Hindlimb muscle (tissue), 1 donor: ENCODE measurements around the gene GAA. TPM values are rescaled to one million over a fixed set of nuclear protein-coding genes. Genes with fewer than 3 reads are reported as not detected.

Source experiments
- DNase-seq: peaks from one replicate; pipeline ENCODE4 v3.0.0-alpha.2; 2013
- polyA plus RNA-seq: library from polyadenylated mRNA; unstranded; fragments of 120-200 nt; gene quantifications from one replicate; pipeline ENCODE4 v1.2.1, GENCODE V29; 2013; ENCODE audit not compliant: insufficient read length

The GAA gene
- polyA plus RNA-seq, 1 donor: 38.6 TPM

GRCh38 chr17:80118601-80119270, 17.4 kb downstream of the GAA start:
- DNase-seq: no peak

GRCh38 chr17:80119271-80119791, 17.9 kb downstream of the GAA start:
- no peak for DNase-seq

DNA sequence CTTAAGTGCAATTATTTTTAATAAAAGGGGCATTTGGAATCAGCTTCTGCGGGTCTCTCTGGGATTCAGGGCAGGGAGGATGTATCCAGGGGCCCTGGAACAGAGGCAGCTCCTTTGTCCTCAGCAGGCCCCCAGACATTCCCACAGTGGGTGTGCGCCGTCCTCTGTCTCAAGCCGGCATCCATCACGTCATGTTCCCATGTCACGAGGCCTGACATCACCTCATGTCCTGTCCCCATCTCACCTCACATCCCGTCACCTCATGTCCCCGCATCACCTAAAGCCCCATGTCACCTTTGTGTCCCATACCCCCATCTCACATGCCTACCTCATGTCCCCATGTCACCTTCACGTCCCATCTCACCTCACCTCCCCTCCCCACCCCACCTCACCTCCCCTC, 18.5 kb downstream of the GAA start:
- no peak for DNase-seq

GRCh38 chr17:80122026-80122575, 20.7 kb downstream of the GAA start:
- DNase-seq: no peak

GRCh38 chr17:80122926-80123505, 21.6 kb downstream of the GAA start:
- DNase-seq: no peak

DNA sequence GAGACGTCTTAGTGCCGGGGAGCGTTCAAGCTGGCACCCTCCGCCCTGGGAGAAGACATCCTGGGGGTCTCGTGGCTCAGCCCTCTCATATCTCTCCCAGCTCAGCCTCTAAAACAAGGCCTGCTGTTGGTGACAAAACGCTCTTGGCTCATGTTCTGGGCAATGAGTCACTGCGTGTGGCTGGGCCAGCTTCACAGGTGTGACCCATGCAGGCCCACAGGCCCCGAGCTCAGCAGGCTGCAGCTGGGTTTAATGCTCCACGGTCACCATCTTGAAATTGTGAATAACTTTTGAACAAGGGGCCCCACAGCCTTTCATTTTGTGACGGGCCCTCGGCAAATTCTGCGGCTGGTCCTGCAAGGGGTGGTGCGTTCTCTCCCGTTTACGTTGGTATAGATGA, 22.4 kb downstream of the GAA start:
- DNase-seq: no peak

DNA sequence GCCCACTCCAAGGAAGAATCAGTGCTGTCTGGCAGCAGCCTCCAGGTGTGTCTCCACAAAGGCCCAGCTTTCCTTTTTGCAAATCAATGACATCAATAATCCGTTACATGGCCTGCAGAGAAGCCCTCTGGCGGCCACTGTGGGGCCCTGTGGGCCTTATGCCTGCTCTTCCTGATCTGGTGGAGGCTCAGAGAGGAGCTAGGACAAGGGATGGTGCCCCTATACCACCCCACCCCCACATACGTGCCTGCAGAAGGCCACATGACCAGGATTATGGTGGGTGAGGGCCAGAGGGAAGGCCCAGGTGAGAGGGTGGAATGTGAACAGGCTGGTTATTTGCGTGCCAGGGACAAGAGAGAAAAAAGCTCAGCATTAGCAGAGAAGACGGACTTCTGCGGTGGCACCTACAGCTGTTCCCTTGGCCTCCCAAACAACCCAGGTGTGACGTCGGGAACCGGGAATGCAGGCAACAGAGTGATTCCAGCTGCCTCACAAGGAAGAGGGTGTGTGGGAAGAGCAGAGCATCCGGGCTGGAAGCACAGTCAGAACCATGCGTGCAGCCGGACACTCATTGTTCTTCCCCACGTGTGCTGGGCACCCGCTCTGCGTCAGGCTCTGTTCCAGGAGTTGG, 23.1 kb downstream of the GAA start:
- DNase-seq: no peak

DNA sequence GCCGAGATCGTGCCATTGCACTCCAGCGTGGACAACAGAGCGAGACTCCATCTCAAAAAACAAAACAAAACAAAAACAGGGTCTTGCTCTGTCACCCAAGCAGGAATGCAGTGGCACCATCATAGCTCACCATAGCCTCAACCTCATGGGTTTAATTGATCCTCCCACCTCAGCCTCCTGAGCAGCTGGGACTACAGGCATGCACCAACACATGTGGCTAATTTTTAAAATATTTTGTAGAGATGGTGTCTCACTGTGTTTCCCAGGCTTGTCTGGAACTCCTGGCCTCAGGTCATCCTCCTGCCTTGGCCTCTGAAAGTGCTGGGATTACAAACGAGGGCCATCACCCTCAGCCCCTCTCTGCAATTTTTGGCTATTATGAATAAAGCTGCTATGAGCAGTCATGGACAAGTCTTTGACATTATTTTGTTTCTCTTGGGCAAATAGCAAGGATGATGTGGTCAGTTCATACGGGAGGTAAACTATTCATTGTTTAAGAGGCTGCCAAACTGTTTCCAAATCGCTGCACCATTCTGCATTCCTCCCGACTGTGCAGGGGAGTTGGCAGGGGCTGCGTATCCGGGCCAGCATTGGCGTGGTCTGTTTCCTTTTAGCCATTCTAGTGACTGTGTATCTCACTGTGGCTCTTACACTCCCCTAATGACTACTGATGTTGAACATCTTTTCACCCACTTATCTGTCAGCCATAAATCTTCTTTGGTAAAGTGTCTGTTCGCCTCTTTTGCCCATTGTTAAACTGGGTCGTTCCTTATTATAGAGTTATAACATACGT, 24.5 kb downstream of the GAA start:
- DNase-seq: no peak

DNA sequence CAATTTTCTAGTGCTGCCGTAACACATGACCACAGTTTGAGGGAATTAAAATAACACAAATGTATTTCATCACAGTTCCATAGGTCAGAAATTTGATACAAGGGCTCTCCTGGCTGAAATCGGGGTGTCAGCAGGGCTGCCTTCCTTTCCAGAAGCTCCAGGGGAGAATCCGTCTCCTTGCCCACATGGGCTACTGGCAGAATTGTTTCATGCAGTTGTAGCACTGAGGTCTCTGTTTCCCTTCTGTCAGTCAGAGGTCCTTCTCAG, 25.0 kb downstream of the GAA start:
- no peak for DNase-seq

DNA sequence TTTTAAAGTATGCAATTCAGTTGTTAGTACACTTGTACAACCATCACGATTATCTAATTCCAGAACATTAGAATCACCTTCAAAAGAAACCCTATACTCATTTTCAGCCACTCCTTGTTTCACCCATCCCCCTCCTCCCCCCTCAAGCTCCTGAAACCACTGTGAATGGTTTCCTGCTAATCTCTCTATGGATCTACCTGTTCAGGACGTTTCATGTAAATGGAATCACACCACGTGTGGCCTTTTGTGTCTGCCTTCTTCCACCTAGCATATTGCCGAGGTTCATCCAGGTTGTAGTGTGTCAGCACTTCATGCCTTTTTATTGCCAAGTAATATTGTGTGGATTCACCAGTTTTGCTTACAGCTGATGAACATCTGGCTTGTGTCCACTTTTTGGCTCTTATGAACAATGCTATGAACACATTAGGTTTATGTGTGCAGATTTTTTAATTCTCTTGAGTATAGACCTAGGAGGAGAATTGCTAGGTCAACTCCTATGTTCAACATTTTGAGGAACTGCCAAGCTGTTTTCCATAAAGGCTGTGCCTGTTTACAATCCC, 27.7 kb downstream of the GAA start:
- DNase-seq: no peak

DNA sequence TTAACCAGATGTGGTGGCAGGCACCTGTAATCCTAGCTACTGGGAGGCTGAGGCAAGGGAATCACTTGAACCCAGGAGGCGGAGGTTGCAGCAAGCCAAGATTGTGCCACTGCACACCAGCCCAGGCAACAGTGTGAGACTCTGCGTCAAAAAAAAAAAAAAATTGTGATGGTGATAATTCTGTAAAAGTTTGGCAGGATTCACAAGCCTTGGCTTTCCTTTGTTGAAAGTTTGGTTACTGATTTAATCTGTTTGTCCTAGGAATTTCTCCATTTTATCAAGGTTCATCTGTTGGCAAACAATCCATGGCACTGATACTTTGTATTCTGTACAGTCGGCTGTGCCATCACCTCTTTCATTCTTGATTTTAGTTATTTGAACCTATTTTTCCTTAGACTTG, 29.6 kb downstream of the GAA start:
- DNase-seq: no peak

DNA sequence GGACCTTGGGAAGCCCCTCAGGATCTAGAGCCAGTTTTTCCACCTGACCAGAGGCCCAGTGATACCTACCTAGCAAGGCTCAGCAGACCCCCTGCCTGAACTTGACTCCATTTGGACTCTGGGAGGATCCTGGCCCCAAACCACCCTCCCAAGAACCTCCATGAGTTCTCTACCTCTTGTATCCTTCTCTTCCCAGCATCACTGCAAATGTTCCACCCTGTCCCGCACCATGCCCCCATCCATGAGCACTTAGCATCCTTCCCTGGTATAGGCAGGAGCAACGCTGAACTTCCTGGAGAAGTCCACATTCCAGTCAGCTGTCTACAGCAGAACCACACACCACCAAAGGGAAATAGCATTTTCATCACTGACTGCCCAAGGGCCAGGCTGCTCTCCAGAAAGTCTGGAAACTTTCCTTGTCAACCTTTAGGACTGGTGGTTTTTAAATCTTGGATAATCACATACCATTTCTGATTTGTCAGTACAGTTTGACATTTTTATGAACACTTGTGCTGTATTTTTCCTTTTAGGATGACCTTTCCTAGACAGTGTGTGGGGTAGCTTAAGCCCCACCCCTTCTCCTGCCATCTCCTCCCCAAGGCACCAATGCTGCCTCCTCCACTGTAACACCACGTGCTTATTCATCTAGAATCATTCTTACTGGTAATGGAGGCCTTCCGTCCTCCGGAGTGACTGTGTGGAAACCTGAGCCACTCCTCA, 31.7 kb downstream of the GAA start:
- no peak for DNase-seq

DNA sequence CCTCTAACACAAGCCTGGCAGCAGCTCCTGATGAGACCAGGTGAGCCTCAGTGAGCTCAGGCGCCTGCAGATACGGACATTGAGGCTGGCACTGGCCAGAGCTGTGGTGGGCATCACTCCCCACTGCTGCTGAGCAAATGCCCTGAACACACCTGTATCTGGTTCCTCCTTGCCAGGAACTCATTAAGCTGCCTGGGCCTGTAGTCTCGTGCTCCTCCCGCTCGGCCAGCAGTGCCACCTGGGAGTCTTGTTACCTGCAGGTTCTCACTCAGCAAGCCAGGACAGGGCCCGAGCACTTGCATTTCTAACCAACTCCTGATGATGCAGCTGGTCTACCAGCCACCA, 32.2 kb downstream of the GAA start:
- DNase-seq: no peak

GRCh38 chr17:80137131-80137530, 35.8 kb downstream of the GAA start:
- DNase-seq: no peak

DNA sequence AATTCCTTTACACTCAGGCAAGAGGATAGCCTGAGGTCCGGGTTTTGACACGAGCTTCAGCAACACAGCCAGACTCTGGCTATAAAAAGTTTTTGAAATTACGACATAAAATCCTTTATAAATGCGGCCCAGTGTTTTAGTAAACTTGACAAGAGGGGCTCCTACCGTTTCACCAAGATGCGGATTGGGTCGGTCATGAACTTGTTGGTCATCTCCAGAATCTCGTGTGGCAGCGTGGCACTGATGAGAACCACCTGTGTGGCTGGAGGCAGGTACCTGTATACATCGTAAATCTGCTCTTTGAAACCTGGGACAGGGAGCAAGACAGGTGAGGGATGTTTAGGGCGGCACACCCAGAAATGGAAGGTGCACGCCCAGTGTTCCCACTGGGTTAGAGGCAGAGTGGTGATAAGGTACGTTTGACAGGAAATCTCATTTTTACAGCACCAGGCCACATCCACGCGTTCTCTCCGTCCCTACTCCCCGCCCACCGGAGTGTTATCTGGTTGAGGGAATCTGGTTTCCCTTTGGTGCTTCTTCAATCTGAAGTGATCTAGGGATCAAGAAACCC, 37.6 kb downstream of the GAA start:
- no peak for DNase-seq

- DNase-seq: no peak
These were observed 40.2 kb downstream of the GAA start for GRCh38 chr17:80141463-80142165.

- DNase-seq: no peak
These were observed 41.5 kb downstream of the GAA start for GRCh38 chr17:80142929-80143328.

DNA sequence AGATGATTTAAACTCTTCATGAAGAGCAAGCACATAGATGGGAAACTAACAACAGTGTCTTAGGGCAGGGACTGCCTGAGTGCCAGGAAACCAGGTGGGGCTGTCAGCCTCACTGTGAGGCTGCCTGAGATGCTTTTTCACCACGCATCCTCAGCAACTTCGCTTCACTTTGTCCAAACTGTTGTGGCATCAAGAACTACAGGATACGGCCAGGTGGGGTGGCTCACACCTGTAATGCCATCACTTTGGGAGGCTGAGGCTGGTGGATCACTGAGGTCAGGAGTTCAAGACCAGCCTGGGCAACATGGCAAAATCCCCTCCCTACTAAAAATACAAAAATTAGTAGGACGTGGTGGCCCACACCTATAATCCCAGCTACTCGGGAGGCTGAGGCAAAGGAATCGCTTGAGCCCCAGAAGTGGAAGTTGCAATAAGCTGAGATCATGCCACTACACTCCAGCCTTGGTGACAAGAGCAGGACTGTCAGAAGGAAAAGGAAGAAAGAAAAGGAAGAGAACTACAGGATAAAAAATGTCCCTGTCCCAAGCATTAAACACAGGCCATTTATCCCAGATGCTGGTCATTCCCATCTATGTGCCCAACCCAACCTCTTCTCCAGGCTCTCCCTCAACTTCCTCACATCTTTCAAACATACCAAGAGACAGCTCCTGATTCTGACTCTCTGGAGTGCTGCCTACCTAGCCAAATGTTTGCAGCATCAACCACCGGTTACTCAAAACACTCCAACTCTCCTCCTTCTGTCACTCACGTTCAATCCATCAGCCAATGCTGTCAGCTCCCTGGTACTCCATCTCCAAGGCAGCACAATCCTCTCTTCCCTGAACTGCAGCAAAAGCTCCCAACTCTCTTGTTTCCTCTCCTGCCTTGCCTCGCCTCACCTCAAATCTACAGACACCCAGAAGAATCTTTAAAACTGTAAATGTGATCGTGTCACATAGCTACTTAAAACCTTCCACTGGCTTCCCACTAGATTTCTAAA, 44.0 kb downstream of the GAA start:
- no peak for DNase-seq

DNA sequence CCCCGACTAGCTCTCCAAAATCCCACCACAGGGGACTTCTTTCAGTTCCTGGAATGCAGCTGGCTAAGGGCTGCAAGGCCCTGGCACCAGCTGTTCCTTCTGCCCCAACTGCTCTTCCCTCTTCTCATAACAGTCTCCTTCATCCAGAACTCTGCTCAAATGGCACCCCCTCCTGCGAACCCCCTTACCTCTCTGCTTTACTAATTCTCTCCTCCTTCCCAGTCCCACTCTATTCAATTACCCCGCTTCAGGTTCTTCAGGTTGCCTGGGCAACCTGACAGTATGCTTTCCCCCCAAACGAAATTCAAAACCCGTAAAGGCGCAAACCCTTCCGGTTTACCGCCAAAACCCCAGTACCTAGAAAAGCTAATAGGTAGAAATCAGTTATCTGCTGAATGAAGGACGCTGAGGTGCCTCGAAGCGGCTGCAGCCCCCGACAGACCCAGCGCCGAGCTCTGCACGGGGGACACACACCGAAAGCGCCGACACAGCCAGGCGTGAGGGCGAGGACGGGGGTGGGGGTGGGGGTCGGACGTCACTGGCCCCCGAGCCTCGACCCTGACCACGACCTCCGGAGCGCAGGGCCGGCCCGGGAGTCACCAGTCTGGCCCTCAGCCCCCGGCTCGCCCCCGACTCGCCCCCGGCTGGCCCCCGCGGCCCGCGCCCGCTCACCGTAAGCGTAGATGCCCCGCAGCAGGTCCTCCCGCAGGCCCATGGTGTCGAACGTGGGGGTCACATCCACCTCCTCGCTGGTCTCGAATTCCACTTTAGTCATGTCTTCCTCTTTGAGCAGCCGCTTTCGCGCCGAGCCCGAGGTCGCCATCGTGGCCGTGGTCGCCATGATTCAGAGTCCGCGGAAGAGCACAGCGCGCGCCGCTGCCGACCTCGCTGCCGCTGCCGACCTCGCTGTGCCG, 45.0 kb downstream of the GAA start:
- peak; percentile 41 for DNase-seq
